Uterus (tissue), 2 donors: Measurements from ENCODE around the gene TH.

ENCODE experiments used
- CTCF ChIP-seq, 4 experiments: fragments of 200-600 bp in 2 of 4; fragments of 450-650 bp in 2 of 4; sonication (generic) in 2 of 4; IDR thresholded peaks; one replicate each; pipeline ENCODE4 v1.5.1; 2016 to 2019; ENCODE audit warnings: antibody characterized with exemption in 4 of 4, mild to moderate bottlenecking in 2 of 4, moderate library complexity in 1 of 4
- POLR2A ChIP-seq, 2 donors: fragments of 450-650 bp; IDR thresholded peaks; one replicate each; pipeline ENCODE4 v1.6.1; 2016; ENCODE audit warnings: antibody characterized with exemption in 2 of 2, mild to moderate bottlenecking in 1 of 2, moderate library complexity in 1 of 2

- no peak for TF ChIP-seq CTCF (IDR thresholded peaks at IDR 0.05)
- no peak for TF ChIP-seq POLR2A (IDR thresholded peaks at IDR 0.05)
Measured at GRCh38 chr11:2158296-2158737, 13.3 kb downstream of the TH start.
